SU-DHL-6 (cell line): ENCODE measurements around the gene ARHGEF26.

Source experiments
- H2AFZ ChIP-seq: fragments of 200-600 bp; sonication (generic); 2 replicates; pipeline ENCODE4 v1.6.1; 2014; ENCODE audit warnings: low read depth, mild to moderate bottlenecking, moderate library complexity, mixed read lengths, antibody characterized with exemption, low read length; ENCODE audit not compliant: severe bottlenecking
- H3F3A ChIP-seq: fragments of 200-600 bp; shearing (Covaris generic); 2 replicates; pipeline ENCODE4 v1.6.0; 2016; ENCODE audit warnings: antibody characterized with exemption, mild to moderate bottlenecking; ENCODE audit not compliant: insufficient read depth
- H3K27ac ChIP-seq: fragments of 200-600 bp; sonication (generic); 2 replicates; pipeline ENCODE4 v1.5.1; 2016; ENCODE audit warnings: low read depth, mild to moderate bottlenecking, low read length, moderate library complexity, mixed read lengths
- H3K27me3 ChIP-seq: fragments of 200-600 bp; sonication (generic), shearing (Covaris generic); 2 replicates; pipeline ENCODE4 v1.6.0; 2014; ENCODE audit warnings: mild to moderate bottlenecking, low read length
- H3K36me3 ChIP-seq: fragments of 200-600 bp; sonication (generic); 2 replicates; pipeline ENCODE4 v1.6.1; 2014; ENCODE audit warnings: mild to moderate bottlenecking, low read length, mixed read lengths
- H3K4me2 ChIP-seq: fragments of 300-600, 200-600 bp; shearing (Covaris generic), sonication (generic); 2 replicates; pipeline ENCODE4 v1.6.0; 2014; ENCODE audit warnings: low read length, low read depth, mild to moderate bottlenecking; ENCODE audit not compliant: poor library complexity, severe bottlenecking
- H3K4me3 ChIP-seq: fragments of 200-600 bp; sonication (generic); 2 replicates; pipeline ENCODE4 v1.5.1; 2014; ENCODE audit warnings: antibody characterized with exemption, low read length, mild to moderate bottlenecking, mixed read lengths; ENCODE audit not compliant: insufficient read depth, poor library complexity, severe bottlenecking
- H3K79me2 ChIP-seq: fragments of 200-600 bp; sonication (generic); 2 replicates; pipeline ENCODE4 v1.6.1; 2014; ENCODE audit warnings: mild to moderate bottlenecking, low read length, moderate library complexity; ENCODE audit not compliant: insufficient read depth
- H3K9ac ChIP-seq: fragments of 200-600 bp; sonication (generic); 2 replicates; pipeline ENCODE4 v1.7.0; 2014; ENCODE audit warnings: mild to moderate bottlenecking, low read length
- H3K9me2 ChIP-seq: fragments of 200-600 bp; sonication (generic); replicated peaks from 2 replicates; pipeline ENCODE4 v1.6.1; 2014; ENCODE audit warnings: low read length; ENCODE audit not compliant: insufficient read depth
- H3K9me3 ChIP-seq: fragments of 200-600 bp; sonication (generic); 2 replicates; pipeline ENCODE4 v1.6.1; 2014; ENCODE audit warnings: low read length, mixed read lengths; ENCODE audit not compliant: insufficient read depth
- H4K20me1 ChIP-seq: fragments of 200-600 bp; sonication (generic); 2 replicates; pipeline ENCODE4 v1.6.1; 2014; ENCODE audit warnings: low read depth, mild to moderate bottlenecking, antibody characterized with exemption, low read length, moderate library complexity, mixed read lengths
- CTCF ChIP-seq: fragments of 200-600 bp; sonication (generic); IDR thresholded peaks from one replicate; pipeline ENCODE4 v1.5.1; 2017; ENCODE audit warnings: antibody characterized with exemption, mild to moderate bottlenecking, low read length, moderate library complexity; ENCODE audit not compliant: insufficient read depth, poor library complexity, severe bottlenecking
- EZH2phosphoT487 ChIP-seq: fragments of 200-600 bp; sonication (generic), shearing (Covaris generic); conservative IDR thresholded peaks from 2 replicates; pipeline ENCODE4 v1.6.1; 2018; ENCODE audit warnings: mild to moderate bottlenecking, antibody characterized with exemption, low read length, moderate library complexity, mixed read lengths

Gene ARHGEF26

GRCh38 chr3:154137036-154137435 is 15.8 kb downstream of the ARHGEF26 start:
- Histone ChIP-seq H3F3A (no peaks in the 10 kb centered on the region), H3K4me2 (no peak overlapping the region), H3K9me2 (no peaks in the 10 kb centered on the region), H3K4me3 (no peak overlapping the region), H3K9ac (no peak overlapping the region), H3K27me3 (no peaks in the 10 kb centered on the region), H4K20me1 (no peaks in the 10 kb centered on the region), H3K36me3 (no peaks in the 10 kb centered on the region), H3K9me3 (no peaks in the 10 kb centered on the region), H3K27ac (no peak overlapping the region), H2AFZ (no peak overlapping the region), H3K79me2 (no peaks in the 10 kb centered on the region)
- TF ChIP-seq EZH2phosphoT487 (no peak), CTCF (no peak)

- no peaks in the 10 kb centered on the region for H3F3A ChIP-seq
- H3K27ac ChIP-seq: no peak overlapping the region
- no peaks in the 10 kb centered on the region for H3K9me3 ChIP-seq
- H3K4me3 ChIP-seq: no peak overlapping the region
- H3K9ac ChIP-seq: no peak overlapping the region
- H3K27me3 ChIP-seq: no peaks in the 10 kb centered on the region
- TF ChIP-seq EZH2phosphoT487 (no peak), CTCF (no peak)
- no peak overlapping the region for H2AFZ ChIP-seq
- H3K9me2 ChIP-seq: no peaks in the 10 kb centered on the region
- H3K79me2 ChIP-seq: no peaks in the 10 kb centered on the region
- no peaks in the 10 kb centered on the region for H4K20me1 ChIP-seq
- H3K4me2 ChIP-seq: no peak overlapping the region
- no peaks in the 10 kb centered on the region for H3K36me3 ChIP-seq
Observed at GRCh38 chr3:154139996-154140436, 18.8 kb downstream of the ARHGEF26 start.

- Histone ChIP-seq H3K9me3 (no peaks in the 10 kb centered on the region), H3K9ac (no peak overlapping the region), H3K36me3 (no peaks in the 10 kb centered on the region), H3F3A (no peaks in the 10 kb centered on the region), H3K27ac (no peak overlapping the region), H3K4me3 (no peak overlapping the region), H3K27me3 (no peaks in the 10 kb centered on the region), H3K79me2 (no peaks in the 10 kb centered on the region), H4K20me1 (no peaks in the 10 kb centered on the region), H3K9me2 (no peaks in the 10 kb centered on the region), H3K4me2 (no peak overlapping the region), H2AFZ (no peak overlapping the region)
- no peak for TF ChIP-seq CTCF
- TF ChIP-seq EZH2phosphoT487: no peak
Observed at GRCh38 chr3:154142608-154143007, 21.4 kb downstream of the ARHGEF26 start.
